Raji (cell line): ENCODE data around the gene MYO3A.

Experiments
- POLR2A ChIP-seq: IDR thresholded peaks from 2 replicates; pipeline ENCODE4 v1.6.1; 2011; ENCODE audit warnings: low read depth, low read length, control low read depth; ENCODE audit not compliant: insufficient read depth

Gene MYO3A

GRCh38 chr10:26157734-26158133 is 223.7 kb downstream of the MYO3A start:
- no peak for TF ChIP-seq POLR2A

GRCh38 chr10:26169466-26169865 is 235.4 kb downstream of the MYO3A start:
- no peak for TF ChIP-seq POLR2A

GRCh38 chr10:26172131-26172530 is 238.1 kb downstream of the MYO3A start:
- TF ChIP-seq POLR2A, result no peak

- TF ChIP-seq POLR2A, result no peak
Measured at GRCh38 chr10:26173837-26174236, 239.8 kb downstream of the MYO3A start.

GRCh38 chr10:26177341-26177740 is 243.3 kb downstream of the MYO3A start:
- no peak for TF ChIP-seq POLR2A

- TF ChIP-seq POLR2A, result no peak
Measured at GRCh38 chr10:26194275-26194674, 260.2 kb downstream of the MYO3A start.

GRCh38 chr10:26197248-26197647 is 263.2 kb downstream of the MYO3A start:
- no peak for TF ChIP-seq POLR2A

GRCh38 chr10:26198119-26198518 is 264.1 kb downstream of the MYO3A start:
- TF ChIP-seq POLR2A, result no peak

GRCh38 chr10:26199841-26200240 is 265.8 kb downstream of the MYO3A start:
- TF ChIP-seq POLR2A, result no peak

GRCh38 chr10:26205223-26205622 is 271.2 kb downstream of the MYO3A start:
- no peak for TF ChIP-seq POLR2A

GRCh38 chr10:26211781-26212444 is 277.9 kb downstream of the MYO3A start:
- TF ChIP-seq POLR2A, result no peak

- no peak for TF ChIP-seq POLR2A
Measured at GRCh38 chr10:26212511-26212910, 278.5 kb downstream of the MYO3A start.

GRCh38 chr10:26213157-26213800 is 279.2 kb downstream of the MYO3A start:
- no peak for TF ChIP-seq POLR2A

GRCh38 chr10:26214004-26214403 is 280.0 kb downstream of the MYO3A start:
- TF ChIP-seq POLR2A, result no peak

GRCh38 chr10:26214551-26215395 is 280.7 kb downstream of the MYO3A start:
- no peak for TF ChIP-seq POLR2A
